Measurements from ENCODE around the gene KRT36.

Gene KRT36

DNA sequence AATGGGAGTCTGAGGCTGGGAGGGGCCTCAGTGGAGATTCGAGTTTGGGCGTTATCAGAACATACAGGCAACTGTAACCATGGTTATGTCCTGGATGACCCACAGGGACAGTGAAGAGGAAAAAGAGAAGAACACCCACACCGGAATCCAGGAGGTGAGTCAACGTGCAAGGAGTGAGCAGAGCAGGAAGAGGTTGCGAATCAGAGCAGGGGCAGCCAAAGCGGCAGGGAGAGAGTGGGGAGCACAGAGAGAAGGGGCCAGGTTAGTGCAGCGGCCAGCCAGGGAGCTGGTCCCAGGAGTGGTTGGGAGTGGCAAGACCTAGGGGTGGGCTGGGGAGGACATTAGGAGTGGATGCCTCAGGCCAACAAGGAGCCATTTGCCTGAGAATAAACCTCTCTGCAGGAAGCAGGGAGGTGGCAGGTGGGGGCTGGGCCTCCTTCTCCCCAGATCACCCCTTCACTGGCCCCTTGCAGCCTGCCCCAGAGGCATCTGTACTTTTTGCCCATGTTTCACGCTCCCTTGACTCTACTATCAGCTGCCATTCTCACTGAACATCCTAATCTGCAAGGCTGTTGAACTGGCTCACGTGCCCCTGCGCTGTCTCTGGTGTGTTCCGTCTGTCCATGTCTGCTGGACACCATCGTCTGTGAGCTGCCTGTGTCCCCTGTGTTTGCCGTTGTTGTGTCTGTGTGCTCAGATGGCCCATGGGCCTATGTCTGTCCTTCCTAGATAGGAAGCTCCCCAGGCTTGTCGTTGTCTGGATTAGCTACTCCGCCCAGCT is 10.6 kb upstream of the KRT36 start:
- DNase-seq = no peak

DNA sequence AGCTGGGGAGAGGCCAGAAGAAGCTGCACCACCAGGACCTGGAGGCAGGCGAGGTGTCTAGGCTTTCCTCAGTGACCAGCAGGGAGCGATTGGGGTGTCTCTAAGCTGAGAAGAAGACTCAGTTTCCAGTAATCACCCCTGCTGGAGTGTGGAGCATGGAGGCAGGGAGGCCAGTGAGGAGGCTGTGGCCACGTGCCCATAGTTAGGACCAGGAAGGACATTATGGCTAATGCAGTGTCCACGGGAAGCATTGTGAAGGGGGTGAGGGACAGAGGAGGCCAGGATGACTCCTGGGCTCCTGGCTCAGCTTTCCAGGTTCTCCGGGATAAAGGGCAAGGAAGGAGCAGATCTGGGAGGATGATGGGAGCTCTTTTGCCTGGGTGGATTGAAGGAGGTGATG is 10.0 kb upstream of the KRT36 start:
- no peak for DNase-seq

DNA sequence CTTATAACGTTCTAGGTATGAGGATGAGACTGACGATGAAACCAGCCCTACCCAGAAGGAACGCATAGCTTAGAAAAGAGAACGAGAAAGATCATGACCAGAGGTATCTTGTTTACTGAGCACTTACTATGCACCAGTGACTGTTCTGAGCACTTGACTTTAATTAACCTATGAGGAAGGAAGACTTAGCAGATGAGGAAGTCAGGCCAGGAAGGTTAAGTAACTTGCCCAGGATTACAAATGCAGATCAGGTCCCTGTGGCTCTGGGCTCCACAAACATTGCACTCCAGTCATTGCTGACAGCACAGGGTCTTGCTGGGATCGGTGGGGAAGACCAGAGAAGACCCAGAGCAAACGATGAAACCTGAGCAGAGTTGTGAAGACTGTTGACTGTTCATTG is 8.6 kb upstream of the KRT36 start:
- DNase-seq = no peak

DNA sequence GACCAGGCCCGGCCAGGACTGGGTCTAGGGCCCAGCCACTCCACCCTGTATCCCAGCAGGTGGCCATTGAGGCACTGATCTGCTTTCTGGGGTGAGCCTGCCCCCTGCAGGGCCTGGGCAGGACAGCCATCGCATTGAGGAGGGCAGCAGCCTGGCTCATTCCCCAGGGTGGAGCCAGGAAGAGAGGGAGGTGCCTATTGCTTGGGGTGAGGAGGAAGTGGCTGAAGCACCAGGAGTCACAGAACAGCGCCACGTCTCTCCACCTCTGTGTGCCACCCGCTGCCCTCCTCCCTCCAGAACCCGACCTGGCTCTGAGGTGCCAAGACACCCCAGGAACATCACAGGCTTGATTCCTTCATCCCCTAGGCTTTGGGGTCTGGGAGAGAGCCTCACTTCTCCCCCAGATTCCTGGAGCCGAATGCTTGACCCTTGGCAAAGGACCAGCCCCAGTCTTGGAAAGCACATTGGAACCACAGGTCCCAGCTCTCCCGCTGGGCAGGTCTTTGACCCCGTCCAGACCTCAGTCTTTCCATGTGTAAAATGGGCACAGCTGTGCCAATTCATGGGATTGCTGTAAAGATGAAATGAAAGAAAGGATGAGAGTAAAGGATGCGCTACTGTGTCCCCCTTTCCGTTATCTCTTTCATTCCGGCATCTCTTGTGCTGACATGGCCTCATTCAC is 7.2 kb upstream of the KRT36 start:
- DNase-seq = no peak

DNA sequence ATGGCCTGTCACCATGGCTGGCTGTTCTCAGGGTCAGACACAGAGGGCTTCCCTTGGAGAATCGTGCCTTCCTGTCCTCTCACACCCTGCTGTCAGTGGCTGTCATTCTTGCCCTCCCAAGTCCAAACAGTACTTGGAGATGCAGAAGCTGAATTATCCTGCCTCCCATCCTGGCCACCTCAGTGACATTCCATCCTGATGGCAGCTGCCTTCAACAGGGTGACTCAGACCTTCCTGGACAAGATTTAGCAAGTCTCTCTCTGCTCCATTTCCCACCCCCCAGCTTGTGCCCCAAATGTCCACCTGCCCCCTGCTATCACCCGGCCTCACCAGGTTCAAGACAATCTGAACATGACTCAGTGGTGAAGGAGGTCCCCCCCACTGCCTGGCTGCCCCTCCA is 4.8 kb upstream of the KRT36 start:
- DNase-seq = no peak

DNA sequence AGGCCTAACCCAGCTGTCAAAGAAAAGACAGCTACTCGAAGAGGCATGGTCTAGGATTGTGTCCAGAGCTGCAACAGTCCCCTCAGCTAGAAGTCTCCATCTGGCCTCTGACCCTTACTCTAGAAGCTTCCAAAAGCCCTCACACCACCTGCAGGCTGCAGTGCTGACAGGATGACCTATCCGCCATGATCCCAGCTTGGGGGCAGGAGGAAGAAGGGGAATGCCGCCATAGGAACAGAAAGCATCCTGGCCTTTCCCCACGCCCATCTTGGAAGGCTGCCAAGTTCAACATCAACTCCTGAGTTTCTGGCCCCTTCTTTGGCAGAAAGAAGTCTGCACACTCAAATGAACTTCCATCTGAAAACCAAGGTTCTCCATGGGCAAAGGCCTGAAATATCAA is 3.1 kb upstream of the KRT36 start:
- DNase-seq = no peak

DNA sequence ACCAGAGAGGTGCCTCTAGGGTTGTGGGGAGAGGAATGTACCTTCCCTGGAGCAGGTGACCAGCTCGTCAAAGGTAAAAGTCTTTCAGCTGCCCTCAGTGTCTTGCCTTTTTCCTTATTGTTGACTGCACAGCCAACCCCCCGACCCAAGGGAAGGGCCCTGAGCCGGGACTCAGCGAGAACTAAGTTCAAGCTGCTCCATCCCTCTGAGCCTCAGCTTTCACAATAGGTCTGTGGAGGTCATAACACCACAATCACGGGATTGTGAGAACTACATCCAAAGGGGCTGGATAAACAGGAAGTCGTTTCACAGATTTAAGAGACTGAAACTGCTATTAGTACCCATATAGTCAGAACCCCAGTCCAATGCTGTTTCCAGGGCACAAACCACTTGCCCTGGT is 2.6 kb upstream of the KRT36 start:
- no peak for DNase-seq

DNA sequence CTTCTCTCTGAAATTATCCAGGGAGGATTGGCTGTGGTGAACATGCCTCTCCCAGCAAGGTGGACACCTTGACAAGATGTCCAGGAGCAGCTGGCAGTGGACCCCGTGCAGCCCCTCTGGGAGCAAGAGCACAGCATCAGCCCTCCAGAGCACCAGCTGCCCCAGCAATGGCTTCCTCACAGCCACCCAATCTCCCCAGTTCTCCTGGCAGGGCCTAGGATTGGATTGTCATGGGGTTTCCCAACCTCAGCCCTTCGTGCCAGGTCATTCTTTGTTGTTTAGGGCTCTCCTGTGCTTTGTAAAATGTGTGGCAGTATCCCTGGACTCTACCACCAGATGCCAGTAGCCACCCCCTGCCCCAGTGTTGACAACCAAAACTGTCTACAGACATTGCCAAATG is 1.8 kb upstream of the KRT36 start:
- DNase-seq = no peak

DNA sequence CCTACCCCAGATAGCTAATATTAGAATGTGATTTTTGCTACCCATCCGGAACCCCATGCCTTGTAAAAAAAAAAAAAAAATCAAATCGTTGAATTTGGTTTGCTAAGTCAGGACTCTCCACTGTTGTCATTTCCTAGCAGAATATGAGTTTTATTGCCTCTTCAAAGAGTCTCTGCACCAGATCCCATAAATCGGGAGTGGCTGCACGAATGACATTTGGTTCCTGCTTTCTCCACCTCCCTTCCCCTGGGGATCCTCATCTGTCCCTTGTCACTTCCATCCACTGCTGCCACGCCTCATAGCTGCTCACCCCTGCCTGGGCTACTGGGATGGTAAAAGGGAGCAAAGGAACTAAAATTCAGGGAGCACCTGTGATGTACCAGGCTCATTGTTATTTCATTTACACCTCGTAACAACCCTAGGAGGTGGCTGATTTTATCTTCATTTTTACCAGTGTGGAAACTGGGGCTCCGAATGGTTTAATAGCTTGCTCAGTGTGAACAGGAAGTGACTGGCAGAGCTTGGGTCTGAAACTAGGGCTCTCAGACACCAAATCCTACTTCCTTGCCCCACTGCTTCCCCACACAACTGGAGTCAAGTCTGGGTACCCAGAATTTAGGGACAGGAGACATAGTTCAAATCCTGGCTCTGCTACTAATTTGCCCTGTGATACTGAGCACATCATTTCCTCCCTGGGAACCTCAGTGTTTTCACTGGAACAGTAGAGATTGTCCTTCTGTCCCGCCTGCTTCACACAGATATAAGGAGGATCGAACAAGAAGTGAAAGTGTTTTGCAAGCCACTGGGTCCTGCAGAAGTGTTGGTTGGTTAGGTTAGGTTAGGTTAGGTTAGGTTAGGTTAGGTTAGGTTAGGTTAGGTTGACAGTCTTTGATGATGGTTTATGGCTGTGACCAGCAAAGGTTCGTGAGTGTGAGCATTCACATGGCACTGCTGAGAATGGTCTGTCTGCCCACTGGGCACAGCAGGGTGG is 585 bp upstream of the KRT36 start:
- DNase-seq = no peak

DNA sequence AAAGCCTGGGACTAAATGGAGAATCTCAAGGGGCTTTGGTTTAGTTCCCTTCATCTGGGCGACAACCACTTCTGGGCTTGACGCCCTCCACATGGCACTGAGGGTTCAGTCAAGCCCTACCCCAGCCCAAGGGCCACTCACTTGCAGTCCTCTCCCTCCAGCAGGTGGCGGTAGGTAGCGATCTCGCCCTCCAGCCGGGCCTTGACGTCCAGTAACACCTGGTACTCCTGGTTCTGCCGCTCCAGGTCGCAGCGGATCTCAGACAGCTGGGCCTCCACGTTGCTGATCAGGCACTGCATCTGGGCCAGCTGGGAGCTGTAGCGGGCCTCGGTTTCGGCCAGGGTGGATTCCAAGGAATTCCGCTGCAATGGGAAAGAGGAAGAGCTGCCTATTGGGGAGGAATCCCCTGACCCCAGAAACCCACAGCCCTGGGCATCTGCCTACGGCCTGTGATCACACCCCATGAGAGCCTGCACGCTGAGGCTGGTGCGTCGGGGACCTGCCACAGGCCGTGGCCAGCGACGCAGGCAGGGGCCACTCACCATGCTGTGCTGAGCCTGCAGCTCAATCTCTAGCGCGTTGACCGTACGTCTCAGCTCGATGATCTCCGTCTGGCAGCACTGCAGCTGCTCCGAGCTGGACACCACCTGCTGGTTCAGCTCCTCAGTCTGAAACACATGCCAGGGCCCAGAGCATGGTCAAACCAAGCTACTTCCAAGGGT is 2.7 kb downstream of the KRT36 start:
- no peak for DNase-seq

DNA sequence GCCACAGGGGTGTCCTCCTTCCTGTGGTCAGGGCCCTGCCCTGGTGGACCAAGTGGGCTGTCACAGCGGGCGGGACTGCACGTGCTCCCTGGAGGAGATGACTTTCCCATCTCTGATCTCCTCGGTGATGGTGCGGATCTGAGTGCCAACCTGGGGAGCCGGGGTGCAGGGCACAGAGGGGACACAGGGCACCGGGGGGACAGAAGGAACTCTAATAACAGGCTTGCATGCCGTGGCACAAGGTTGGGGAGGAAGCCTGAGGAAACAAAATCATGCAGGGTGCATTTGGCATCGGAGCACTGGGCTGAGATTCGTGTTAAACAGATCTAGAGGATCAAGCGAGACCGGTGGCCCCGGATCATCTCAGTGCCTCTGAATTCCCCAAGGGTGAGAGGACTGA is 3.4 kb downstream of the KRT36 start:
- no peak for DNase-seq

DNA sequence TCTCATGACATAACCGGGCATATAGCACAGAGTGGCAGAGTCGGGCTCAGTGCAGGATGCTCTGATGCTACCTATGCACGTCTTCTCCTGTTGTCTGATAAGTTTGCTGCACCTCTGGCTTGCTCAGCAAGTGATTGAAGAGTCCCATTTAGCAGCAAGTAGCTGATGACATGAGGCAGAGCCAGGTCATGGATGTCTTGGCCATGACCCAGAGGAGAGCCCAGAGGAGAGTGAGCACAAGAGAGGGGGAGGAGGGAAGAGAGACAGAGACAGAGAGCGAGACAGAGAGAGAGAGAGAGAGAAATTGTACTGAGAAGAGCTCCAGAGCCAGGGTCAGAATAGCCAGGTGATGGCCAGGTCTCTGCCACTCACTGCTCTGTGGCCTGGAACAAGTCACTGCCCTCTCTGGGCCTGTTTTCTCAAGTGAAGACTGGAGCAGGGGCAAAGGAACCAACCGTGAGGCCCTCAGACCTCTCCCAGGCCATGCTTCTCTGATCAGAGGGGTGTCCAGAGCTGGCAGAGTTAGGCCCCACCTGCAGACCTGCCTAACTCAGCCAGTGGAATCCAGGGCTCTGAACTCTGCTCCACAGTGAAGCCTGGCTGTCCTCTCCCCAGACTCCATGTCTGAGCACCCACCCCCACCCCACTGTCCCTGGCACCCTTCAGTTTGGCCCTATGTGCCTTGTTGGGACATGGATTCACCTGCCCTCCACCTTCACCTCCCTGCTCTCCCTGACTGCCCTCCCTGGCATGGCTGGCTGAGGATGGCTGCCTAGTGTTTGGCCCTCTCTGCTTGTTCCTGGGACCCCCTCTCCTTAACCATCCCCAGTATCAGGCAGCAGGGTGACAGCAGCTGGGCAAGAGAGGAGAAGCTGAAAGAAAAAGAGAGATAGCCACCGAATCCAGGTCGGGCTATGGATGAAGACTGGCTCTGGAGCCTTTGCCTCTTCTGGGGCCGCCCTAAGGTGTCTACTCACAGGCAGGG is 4.5 kb downstream of the KRT36 start:
- DNase-seq = no peak

DNA sequence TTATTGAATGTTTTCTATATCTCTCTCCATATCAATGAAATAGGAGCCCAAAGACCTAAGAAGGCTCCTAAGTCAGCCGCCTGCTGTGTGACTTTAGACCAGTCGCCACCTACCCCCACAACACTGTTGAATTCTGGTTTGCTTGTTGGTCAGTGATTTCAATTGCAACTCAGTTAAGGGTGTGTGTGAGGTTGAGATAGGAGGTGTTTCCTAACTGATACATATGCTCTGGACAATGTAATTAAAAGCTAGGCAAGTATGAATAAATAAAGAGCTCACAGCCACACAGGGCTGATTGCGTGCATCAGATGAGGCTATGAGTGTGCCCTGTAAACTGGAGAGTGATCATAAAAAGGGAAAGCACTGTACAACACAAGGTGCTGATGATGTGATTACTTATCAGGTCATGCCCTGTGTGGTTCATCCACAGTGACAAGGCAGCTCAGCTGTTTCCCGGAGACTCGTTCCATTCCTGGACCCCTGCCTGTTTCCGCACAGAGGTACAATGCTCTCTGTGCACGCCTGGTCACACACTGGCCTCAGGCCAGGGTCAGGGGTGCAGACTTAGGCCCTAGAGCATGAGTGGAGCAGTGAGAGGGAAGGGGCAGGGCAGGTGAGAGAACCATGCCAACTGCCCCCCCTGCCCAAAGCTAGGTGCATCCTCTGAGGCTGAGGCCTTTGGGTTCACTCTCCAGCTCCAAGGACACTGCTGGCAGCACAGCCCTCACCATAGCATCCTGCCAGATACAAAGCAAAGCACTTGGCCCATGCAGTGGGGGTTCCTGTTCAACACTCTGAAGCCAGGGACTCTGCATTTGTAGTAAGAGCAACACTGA is 5.5 kb downstream of the KRT36 start:
- DNase-seq = no peak

DNA sequence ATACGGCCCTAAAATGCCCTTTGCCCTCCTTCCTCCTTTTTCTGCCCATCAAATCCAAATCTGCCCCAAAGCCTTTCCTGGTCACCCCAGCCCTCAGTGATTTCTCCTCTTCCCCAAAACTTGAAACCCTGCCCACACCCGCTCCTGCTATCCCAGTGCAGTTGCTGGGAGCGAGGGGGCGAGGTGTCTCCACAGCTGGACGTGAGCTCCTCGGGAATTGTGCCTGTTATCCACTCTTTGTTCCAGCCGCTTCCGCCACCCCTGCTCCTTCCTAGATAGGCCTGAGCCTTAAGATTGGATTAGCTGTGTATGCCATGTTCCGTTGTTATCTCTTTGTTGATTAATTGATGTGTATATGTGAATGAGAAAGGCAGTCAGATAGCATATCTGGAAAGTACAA is 6.2 kb downstream of the KRT36 start:
- no peak for DNase-seq

DNA sequence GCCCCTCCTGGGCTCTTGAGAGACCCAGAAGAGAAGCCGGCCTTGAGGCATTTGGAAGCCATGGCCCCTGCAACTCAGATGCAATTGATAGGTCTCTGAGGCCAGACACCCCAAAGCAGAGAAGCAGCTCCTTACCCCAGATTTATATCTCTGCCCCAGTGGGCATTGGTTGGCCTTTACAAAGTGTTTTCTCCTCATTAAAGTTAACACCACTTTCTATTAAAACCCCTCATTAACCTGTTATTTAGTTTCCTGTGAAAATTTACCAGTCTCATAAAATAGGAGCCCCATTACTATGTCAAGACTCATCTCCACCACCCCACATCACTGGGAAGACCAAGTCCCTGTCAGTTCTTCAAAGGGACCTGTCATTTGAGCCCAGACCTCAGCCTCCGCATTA is 8.7 kb downstream of the KRT36 start, which contains the start of gene KRT35:
Gene KRT35 (minus strand): TSS at position 116 of the 400 bp plus-strand sequence. CDS start 54 bp downstream, at position 62.
- no peak for DNase-seq

DNA sequence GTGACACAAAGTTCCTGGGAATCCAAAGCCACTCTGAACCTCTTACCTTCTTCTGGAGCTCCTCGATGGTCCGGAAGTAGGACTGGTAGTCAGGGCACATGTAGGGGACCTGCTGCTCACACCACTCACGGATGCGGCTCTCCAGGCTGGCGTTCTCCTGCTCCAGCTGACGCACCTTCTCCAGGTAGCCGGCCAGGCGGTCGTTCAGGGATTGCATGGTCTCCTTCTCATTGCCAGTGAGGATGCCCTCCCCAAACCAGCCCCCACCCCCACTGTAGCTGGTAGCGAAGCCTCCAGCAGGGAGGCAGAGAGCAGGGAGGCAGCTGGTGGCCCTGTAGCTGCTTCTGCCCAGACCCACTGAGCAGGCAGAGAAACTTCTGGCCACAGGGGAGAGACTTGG is 9.1 kb downstream of the KRT36 start:
- DNase-seq = no peak

DNA sequence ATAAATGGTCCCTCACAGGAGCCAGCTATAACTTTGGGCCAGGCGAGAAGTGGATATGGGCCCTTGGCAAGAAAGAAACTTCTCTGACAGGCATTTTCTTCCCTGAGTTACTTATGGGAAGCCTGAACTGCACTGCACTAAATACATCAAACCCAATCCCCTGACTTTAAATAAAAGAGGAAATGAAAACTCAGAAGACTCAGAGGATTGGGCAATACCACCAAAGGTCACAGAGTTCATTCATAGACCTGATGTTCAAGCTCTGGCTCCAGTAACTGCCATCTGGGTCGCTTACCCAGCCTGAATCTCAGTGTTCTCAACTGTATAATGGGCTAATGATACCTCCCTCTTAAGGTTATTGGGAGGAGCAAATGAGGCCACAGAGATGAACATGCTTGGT is 9.6 kb downstream of the KRT36 start:
- no peak for DNase-seq

DNA sequence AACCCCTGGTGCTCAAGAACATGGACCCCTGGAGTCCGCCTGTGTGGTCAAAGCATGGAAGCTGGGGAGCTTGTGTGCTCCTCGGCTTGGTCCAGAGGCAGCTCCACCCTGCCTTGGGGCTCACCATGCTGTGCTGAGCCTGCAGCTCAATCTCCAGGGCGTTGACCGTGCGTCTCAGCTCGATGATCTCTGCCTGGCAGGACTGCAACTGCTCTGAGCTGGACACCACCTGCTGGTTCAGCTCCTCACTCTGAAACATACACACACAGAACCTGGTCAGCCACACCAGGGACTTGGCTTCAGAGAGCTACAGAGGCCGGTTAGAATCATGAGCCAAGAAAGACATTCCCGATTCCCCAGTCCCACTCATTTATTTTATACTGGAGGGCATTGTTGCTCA is 11.5 kb downstream of the KRT36 start:
- no peak for DNase-seq

DNA sequence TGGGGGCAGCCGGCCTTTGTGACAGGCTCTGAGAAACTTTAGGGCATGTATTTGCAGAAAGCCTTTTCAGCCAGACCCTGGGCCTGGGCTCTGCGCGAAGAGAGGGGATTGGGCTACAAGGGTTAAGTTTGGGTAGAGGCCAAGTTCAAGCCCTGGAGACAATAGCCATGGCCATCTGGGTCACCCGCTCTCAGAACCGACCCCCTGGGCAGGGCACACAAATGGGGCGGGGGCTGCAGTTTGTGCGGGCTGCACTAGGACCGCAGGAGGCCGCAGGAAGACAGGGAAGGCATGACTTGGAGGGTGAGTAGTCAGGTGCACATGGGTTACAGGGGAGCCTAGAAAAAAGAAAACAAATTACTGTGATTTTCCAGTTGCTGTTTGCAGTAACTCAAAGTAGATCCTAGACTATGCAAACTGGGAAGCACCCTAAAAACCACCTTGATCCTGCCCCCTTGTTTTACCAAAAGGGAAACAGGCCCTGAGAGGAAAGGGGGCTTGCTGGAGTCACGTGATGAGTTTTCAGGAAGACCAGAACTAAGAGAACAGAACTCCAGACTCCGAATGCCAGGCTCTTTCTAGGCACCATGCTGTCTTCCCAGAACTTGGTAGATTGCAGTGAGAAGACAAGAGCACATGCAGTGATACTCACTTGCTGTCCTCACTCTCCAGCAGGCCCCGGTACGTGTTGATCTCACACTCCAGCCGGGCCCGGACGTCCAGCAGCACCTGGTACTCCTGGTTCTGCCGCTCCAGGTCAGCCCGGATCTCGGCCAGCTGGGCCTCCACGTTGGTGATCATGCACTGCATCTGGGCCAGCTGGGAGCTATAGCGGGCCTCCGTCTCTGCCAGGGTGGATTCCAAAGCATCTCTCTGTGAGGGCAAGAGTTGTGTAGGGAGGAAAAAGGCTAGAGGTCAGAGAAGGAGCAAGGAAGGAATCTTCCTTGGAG is 12.6 kb downstream of the KRT36 start:
- no peak for DNase-seq
